Right lobe of liver (tissue), 6 donors: Measurements from ENCODE around the gene TSPAN31. TPM values are rescaled to one million over a fixed set of nuclear protein-coding genes. Genes with fewer than 3 reads are reported as not detected.

Experiments
- ATAC-seq, 4 donors: fragments of 200-7000 bp; cut with Tn5 transposase; one replicate each; pipeline ENCODE4 v1.9.1; 2020; ENCODE audit warnings: mild to moderate bottlenecking in 4 of 4, moderate library complexity in 4 of 4
- DNase-seq, 3 donors: peaks; one replicate each; pipeline ENCODE4 v3.0.0-alpha.2; 2020
- H3K27ac ChIP-seq, 3 donors: fragments of 200-600 bp; one replicate each; pipeline ENCODE4 v1.8.0; 2022
- H3K27me3 ChIP-seq, 2 donors: fragments of 200-600 bp; one replicate each; pipeline ENCODE4 v1.8.0; 2022
- H3K36me3 ChIP-seq, 4 donors: fragments of 200-600 bp; sonication (generic) in 1 of 4; one replicate each; pipeline versions ENCODE4 v1.5.1 to v1.8.0; 2017 to 2022; ENCODE audit warnings: control low read depth in 1 of 4
- H3K4me1 ChIP-seq, 4 donors: fragments of 200-600 bp; sonication (generic) in 1 of 4; one replicate each; pipeline versions ENCODE4 v1.5.1 to v1.8.0; 2017 to 2022; ENCODE audit warnings: control low read depth in 1 of 4
- H3K4me3 ChIP-seq, 3 donors: fragments of 200-600 bp; one replicate each; pipeline ENCODE4 v1.8.0; 2022
- H3K9me3 ChIP-seq, 4 donors: fragments of 200-600 bp; sonication (generic) in 1 of 4; one replicate each; pipeline versions ENCODE4 v1.5.1 to v1.8.0; 2017 to 2022; ENCODE audit warnings: control low read depth in 1 of 4
- POLR2A ChIP-seq: fragments of 450-650 bp; IDR thresholded peaks from one replicate; pipeline ENCODE4 v1.6.1; 2017; ENCODE audit warnings: antibody characterized with exemption, mild to moderate bottlenecking
- WGBS: methylation state at CpG from one replicate; pipeline ENCODE4 v1.1.6; 2018; ENCODE audit warnings: low coverage, low lambda C conversion rate; ENCODE audit not compliant: insufficient coverage; ENCODE audit errors: missing lambda C conversion rate; 5-methylcytosine and 5-hydroxymethylcytosine counted together
- intact Hi-C, 2 donors: fragments of 100-400 bp; cut with DNase I; formaldehyde crosslinking; loops; one replicate each; pipeline versions ENCODE4 v1.11.2 to v1.14.1; 2022
- total RNA-seq, 6 experiments: library from RNA; depleted of rRNA in 2 of 6; stranded (reverse); fragments of >200 nt in 2 of 6; fragmentation: NEBNext Ultra II Directional in 3 of 6; extraction: Animal tissue kit (Norgen Biotek cat#: 25700) in 3 of 6; gene quantifications; one replicate each; pipeline versions ENCODE4 v1.1.0 to v1.2.4, GENCODE V29; 2016 to 2023
- TF ChIP-seq, protein P1 (sequence below), 4 donors: fragments of 200-600 bp in 3 of 4; fragments of 450-650 bp in 1 of 4; IDR thresholded peaks; one replicate each; pipeline versions ENCODE4 v1.5.1 to v1.8.0; 2016 to 2022; ENCODE audit warnings: antibody characterized with exemption in 4 of 4, mild to moderate bottlenecking in 2 of 4
- donor health status: DM: no; HTN: yes; CAD: no.
- donor health status: DM: no; HTN: no; CAD: no.
- donor health status: DM: no; HTN: no; CAD: no.
- donor health status: DM: no; HTN: yes; CAD: no.
- donor health status: DM: no; HTN: yes; CAD: no.

TSPAN31 gene
- total RNA-seq, 6 experiments from 2014 or later: 15.1 to 34.4 (median 20.6) TPM

DNA sequence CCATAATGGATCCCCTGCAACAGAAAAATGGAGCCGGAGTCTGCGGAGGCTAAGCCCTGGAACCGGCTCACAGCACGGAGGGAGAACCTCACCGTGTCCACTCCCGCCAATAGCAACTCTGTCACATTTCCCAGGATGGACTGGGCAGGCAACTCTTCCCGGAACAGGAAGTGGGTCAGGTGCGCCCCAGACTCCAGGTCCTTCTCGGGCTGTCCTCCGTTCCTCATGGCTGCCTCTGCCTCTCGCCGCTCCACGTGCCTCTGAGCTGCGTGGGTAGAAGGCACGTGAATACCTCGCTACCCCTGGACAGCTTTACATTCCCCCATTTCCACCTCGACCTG is 19.8 kb downstream of the TSPAN31 start:
- H3K27ac ChIP-seq: no peak overlapping the region
- peaks cover 0 to 16% (median 0%) of the 10 kb centered on the region in 4 donors for H3K4me1 ChIP-seq
- no peaks in the 10 kb centered on the region for H3K36me3 ChIP-seq
- peak overlapping the region in 1 of 3 donors; percentile 35 for H3K4me3 ChIP-seq
- no peaks in the 10 kb centered on the region for H3K9me3 ChIP-seq
- H3K27me3 ChIP-seq: peaks cover 4 to 9% of the 10 kb centered on the region in 2 donors
- DNase-seq (no peak), ATAC-seq (peak in 3 of 4 donors; percentile 10 to 17 (median 13))
- WGBS: 28% methylated on average over 3 of the region's 17 CpGs
- TF ChIP-seq, protein P1, sequence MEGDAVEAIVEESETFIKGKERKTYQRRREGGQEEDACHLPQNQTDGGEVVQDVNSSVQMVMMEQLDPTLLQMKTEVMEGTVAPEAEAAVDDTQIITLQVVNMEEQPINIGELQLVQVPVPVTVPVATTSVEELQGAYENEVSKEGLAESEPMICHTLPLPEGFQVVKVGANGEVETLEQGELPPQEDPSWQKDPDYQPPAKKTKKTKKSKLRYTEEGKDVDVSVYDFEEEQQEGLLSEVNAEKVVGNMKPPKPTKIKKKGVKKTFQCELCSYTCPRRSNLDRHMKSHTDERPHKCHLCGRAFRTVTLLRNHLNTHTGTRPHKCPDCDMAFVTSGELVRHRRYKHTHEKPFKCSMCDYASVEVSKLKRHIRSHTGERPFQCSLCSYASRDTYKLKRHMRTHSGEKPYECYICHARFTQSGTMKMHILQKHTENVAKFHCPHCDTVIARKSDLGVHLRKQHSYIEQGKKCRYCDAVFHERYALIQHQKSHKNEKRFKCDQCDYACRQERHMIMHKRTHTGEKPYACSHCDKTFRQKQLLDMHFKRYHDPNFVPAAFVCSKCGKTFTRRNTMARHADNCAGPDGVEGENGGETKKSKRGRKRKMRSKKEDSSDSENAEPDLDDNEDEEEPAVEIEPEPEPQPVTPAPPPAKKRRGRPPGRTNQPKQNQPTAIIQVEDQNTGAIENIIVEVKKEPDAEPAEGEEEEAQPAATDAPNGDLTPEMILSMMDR (IDR thresholded peaks at IDR 0.05): no peak
- TF ChIP-seq POLR2A: no peak
- intact Hi-C loops: no loop called here

DNA sequence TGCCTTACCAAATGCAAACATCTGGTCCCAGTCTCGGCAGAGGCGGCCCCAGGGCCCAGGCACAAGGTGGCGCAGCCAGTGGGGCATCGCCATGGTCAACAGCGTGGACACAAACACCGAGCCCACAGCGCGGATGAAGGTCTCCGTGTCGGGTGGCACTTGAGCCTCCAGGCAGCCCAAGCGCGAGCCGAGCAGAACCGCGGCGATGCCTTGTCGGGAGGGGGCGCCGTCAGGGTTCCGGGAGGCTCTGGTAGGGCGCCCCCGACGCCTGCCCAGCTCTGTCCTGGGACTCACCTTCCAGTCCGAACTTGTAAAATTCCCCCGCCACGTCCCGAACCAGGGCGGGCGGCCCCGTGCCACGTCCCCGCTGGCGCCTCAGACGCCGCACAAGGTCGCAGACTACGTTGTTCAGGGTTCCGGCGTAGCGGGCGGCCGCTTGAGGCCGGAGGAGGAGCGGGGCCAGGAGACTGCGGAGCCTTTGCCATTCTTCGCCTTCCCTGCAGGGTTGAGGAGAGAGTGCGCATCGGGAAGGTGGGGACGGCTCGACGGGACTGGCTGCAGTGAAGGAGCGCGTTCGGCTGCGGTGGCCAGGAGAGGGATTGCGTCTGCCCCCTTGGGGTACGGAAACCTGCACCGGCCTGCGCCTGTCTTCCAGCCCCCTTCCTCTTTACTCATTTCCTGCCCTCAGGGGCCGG is 20.3 kb downstream of the TSPAN31 start:
- Histone ChIP-seq H3K27ac (no peak overlapping the region), H3K4me3 (peak overlapping the region in 2 of 3 donors; percentile 8 to 35), H3K4me1 (peaks cover 0 to 16% (median 0%) of the 10 kb centered on the region in 4 donors), H3K27me3 (peaks cover 4 to 9% of the 10 kb centered on the region in 2 donors), H3K36me3 (no peaks in the 10 kb centered on the region), H3K9me3 (no peaks in the 10 kb centered on the region)
- ATAC-seq: peak; percentile 44 to 62 (median 59)
- DNase-seq: peak in 1 of 3 donors; percentile 49
- intact Hi-C loops: no loop called here
- TF ChIP-seq, protein P1 (IDR thresholded peaks at IDR 0.05): peak in 3 of 4 donors; percentile 18 to 35 (median 27)
- no peak for TF ChIP-seq POLR2A
- 0% methylated on average over 13 of the region's 60 CpGs for WGBS

DNA sequence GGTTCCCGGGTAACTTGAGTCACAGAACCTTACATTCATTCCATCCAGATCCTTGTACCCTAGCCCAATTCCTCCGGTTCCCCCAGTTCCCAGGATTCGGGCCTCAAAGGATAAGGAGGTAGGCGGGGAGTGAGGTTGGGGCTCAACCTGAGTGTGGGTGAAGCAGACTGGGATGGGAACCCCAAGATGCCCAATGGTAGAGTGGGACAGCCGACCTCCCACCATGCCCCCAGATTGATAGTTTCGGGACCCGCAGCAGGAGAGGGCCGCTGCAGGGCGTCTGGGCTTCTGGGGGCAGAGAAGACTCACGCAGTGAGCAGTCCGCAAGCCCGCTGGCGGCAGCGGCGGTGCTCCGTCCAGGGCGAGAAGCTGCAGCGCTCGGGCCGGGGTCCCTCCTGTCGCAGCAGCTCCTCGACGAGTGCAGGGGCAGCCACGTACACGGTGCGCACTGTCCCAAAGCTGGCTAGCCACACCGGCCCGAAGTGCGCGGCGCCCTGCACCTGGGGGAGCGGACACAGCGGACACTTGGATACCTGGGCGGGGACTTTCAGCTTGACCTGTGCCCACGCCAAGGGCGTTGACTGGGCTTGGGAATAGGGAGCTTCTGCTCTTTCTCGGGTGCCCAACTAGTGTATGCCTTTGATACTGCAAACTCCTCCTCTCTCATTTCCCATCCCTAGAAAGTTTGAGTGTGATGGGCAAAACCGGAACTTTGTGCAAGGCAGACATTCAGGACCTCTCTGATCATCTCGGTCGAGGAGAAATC is 21.0 kb downstream of the TSPAN31 start:
- intact Hi-C loops: no loop called here
- Histone ChIP-seq H3K4me1 (peaks cover 0 to 16% (median 2%) of the 10 kb centered on the region in 4 donors), H3K27ac (no peak overlapping the region), H3K9me3 (no peaks in the 10 kb centered on the region), H3K4me3 (peak overlapping the region in 1 of 3 donors; percentile 26), H3K27me3 (peaks cover 4 to 9% of the 10 kb centered on the region in 2 donors), H3K36me3 (no peaks in the 10 kb centered on the region)
- no peak for TF ChIP-seq POLR2A
- TF ChIP-seq, protein P1 (IDR thresholded peaks at IDR 0.05): no peak
- WGBS: 5% methylated on average over 17 of the region's 40 CpGs
- ATAC-seq (peak; percentile 35 to 55 (median 51)), DNase-seq (no peak)

DNA sequence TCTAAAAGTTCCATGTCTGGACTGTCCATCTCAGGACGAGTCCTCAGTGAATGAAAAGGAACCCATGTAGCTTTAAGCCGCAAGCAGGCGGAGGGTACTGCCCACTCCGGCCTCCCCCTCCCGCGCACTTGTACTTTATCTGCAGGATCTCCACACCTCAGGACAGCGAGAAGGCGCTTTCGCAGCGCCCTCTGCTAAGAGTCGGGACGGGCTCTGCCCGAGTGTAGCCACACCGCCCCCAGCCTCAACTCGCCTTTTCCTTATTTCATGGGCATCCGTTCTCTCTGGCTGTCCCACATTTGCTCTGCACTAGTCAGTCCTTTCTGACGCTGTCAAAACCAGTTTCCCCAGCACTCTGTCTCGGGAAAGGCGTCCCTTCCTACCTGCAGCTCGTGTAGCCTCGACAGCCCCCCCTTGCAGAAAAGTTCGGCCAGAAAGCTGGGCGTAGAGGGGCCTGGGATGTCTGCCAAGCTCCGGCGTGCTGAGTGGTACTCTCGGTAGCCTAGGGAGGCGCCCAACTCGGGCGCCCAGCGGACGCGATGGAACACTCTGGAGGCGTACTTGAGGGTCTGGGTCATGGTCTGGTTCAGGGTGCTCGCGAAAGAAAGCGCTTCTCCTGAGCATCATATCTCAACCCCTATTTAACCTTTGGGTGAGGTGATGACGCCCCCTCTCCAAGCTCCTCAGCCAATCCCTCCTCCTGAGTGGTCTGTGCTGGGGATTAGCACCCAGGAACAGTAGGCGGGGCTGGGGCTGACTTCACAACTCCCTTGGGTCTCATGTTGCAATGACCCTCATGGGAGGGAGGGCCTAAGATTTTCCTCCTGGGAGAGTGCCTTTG is 21.8 kb downstream of the TSPAN31 start, which contains the start of gene CYP27B1:
CYP27B1 (minus strand) TSS at position 615 of the 841 bp plus-strand sequence; CDS start at position 578, 37 bp downstream.
- intact Hi-C loops: no loop called here
- ATAC-seq (peak in 3 of 4 donors; percentile 9 to 26 (median 19)), DNase-seq (no peak)
- no peaks in the 10 kb centered on the region for H3K36me3 ChIP-seq
- WGBS: 4% methylated on average over 21 of the region's 38 CpGs
- H3K9me3 ChIP-seq: no peaks in the 10 kb centered on the region
- peaks cover 0 to 22% (median 4%) of the 10 kb centered on the region in 4 donors for H3K4me1 ChIP-seq
- H3K4me3 ChIP-seq: peak within 1 kb of the TSS in 1 of 3 donors; percentile 26
- no peak within 1 kb of the TSS for H3K27ac ChIP-seq
- TF ChIP-seq POLR2A: no peak
- TF ChIP-seq, protein P1 (IDR thresholded peaks at IDR 0.05): no peak
- H3K27me3 ChIP-seq: peaks cover 4 to 9% of the 10 kb centered on the region in 2 donors
